Astrocyte (in vitro differentiated cells and primary cell): ENCODE measurements around the gene VWA8. TPM values are rescaled to one million over a fixed set of nuclear protein-coding genes. Genes with fewer than 3 reads are reported as not detected.
"Not testable (repeated sequence)": the region's sequence is repeated elsewhere in the genome, so short reads cannot be mapped to it uniquely, and the experiment has no call there.

Experiments
- DNase-seq: peaks from one replicate; pipeline ENCODE4 v3.0.0-alpha.2; 2010; ENCODE audit warnings: low read depth
- FAIRE-seq: peaks from 2 replicates; lab custom pipeline; 2011; peaks lifted over from hg19 to GRCh38; lab: Jason Lieb, UNC
- H2AFZ ChIP-seq: 2 replicates; pipeline ENCODE4 v1.6.0; 2012; ENCODE audit warnings: low read depth, low read length, inconsistent platforms
- H3K27ac ChIP-seq: 2 replicates; pipeline ENCODE4 v1.5.1; 2011; ENCODE audit warnings: low read depth, low read length, inconsistent platforms
- H3K27me3 ChIP-seq: 2 replicates; pipeline ENCODE4 v1.6.0; 2011; ENCODE audit warnings: low read length, inconsistent platforms; ENCODE audit not compliant: insufficient read depth
- H3K36me3 ChIP-seq: 2 replicates; pipeline ENCODE4 v1.5.1; 2011; ENCODE audit warnings: low read length, inconsistent platforms; ENCODE audit not compliant: insufficient read depth
- H3K4me1 ChIP-seq: 2 replicates; pipeline ENCODE4 v1.5.1; 2011; ENCODE audit warnings: low read length, inconsistent platforms; ENCODE audit not compliant: insufficient read depth
- H3K4me2 ChIP-seq: 2 replicates; pipeline ENCODE4 v1.6.0; 2012; ENCODE audit warnings: low read length, inconsistent platforms
- H3K4me3 ChIP-seq: 2 replicates; pipeline ENCODE4 v1.5.1; 2011; ENCODE audit warnings: low read depth, mild to moderate bottlenecking, low read length, inconsistent platforms; ENCODE audit not compliant: insufficient read depth
- H3K79me2 ChIP-seq: 2 replicates; pipeline ENCODE4 v1.6.0; 2012; ENCODE audit warnings: mild to moderate bottlenecking, low read length, inconsistent platforms; ENCODE audit not compliant: insufficient read depth
- H3K9ac ChIP-seq: 2 replicates; pipeline ENCODE4 v1.6.0; 2012; ENCODE audit warnings: mild to moderate bottlenecking, low read length, inconsistent platforms
- H3K9me3 ChIP-seq: 2 replicates; pipeline ENCODE4 v1.5.1; 2012; ENCODE audit warnings: low read depth, mild to moderate bottlenecking, low read length, inconsistent platforms; ENCODE audit not compliant: insufficient read depth
- H4K20me1 ChIP-seq: 2 replicates; pipeline ENCODE4 v1.6.0; 2012; ENCODE audit warnings: low read length, inconsistent platforms; ENCODE audit not compliant: insufficient read depth
- H3K27ac Mint-ChIP-seq: one replicate; pipeline ENCODE4 v1.8.0; 2021; ENCODE audit warnings: mild to moderate bottlenecking, mixed read lengths; ENCODE audit not compliant: unreplicated experiment
- H3K27me3 Mint-ChIP-seq: one replicate; pipeline ENCODE4 v1.8.0; 2021; ENCODE audit warnings: low read depth, mixed read lengths; ENCODE audit not compliant: unreplicated experiment
- H3K36me3 Mint-ChIP-seq: one replicate; pipeline ENCODE4 v1.8.0; 2021; ENCODE audit warnings: low read depth, mixed read lengths; ENCODE audit not compliant: unreplicated experiment
- H3K4me1 Mint-ChIP-seq: one replicate; pipeline ENCODE4 v1.8.0; 2021; ENCODE audit warnings: low read depth, mixed read lengths; ENCODE audit not compliant: unreplicated experiment
- H3K4me3 Mint-ChIP-seq: one replicate; pipeline ENCODE4 v1.8.0; 2021; ENCODE audit warnings: mild to moderate bottlenecking, moderate library complexity, mixed read lengths; ENCODE audit not compliant: unreplicated experiment
- H3K9me3 Mint-ChIP-seq: one replicate; pipeline ENCODE4 v1.8.0; 2021; ENCODE audit warnings: mild to moderate bottlenecking, mixed read lengths; ENCODE audit not compliant: unreplicated experiment
- CTCF ChIP-seq: IDR thresholded peaks from 2 replicates; pipeline ENCODE4 v1.5.1; 2011; ENCODE audit warnings: low read depth, mild to moderate bottlenecking, inconsistent platforms, low read length, moderate library complexity; ENCODE audit not compliant: insufficient read depth
- EZH2 ChIP-seq: IDR thresholded peaks from 2 replicates; pipeline ENCODE4 v1.6.1; 2012; ENCODE audit warnings: mild to moderate bottlenecking, low read length, inconsistent platforms; ENCODE audit not compliant: insufficient read depth
- total RNA-seq: library from RNA; stranded (reverse); gene quantifications from 2 replicates; pipeline ENCODE4 v1.2.1, GENCODE V29; 2021

VWA8 gene
- total RNA-seq, 1 donor from 2014 or later: 15.6 TPM

GRCh38 chr13:41648314-41648935 is 312.5 kb downstream of the VWA8 start:
- H3K36me3 Mint-ChIP-seq: no peaks in the 10 kb centered on the region
- H3K4me3 Mint-ChIP-seq: no peak overlapping the region
- no peaks in the 10 kb centered on the region for H3K9me3 ChIP-seq
- H3K27me3 ChIP-seq: no peaks in the 10 kb centered on the region
- H3K9me3 Mint-ChIP-seq: no peaks in the 10 kb centered on the region
- peaks cover 18% of the 10 kb centered on the region for H3K4me1 ChIP-seq
- H3K9ac ChIP-seq: peak overlapping the region; percentile 60
- no peak overlapping the region for H3K4me3 ChIP-seq
- no peak overlapping the region for H3K27ac Mint-ChIP-seq
- no peak for TF ChIP-seq CTCF
- TF ChIP-seq EZH2: no peak
- no peaks in the 10 kb centered on the region for H3K36me3 ChIP-seq
- peak; percentile 81 for DNase-seq
- no peak overlapping the region for H2AFZ ChIP-seq
- H3K27ac ChIP-seq: peak overlapping the region; percentile 81
- no peaks in the 10 kb centered on the region for H3K79me2 ChIP-seq
- peak overlapping the region; percentile 65 for H3K4me2 ChIP-seq
- FAIRE-seq: no peak
- no peaks in the 10 kb centered on the region for H3K27me3 Mint-ChIP-seq
- H3K4me1 Mint-ChIP-seq: peaks cover 32% of the 10 kb centered on the region
- no peaks in the 10 kb centered on the region for H4K20me1 ChIP-seq

- H3K4me3 ChIP-seq, H3K27me3 ChIP-seq, DNase-seq, H3K4me3 Mint-ChIP-seq, H3K9me3 ChIP-seq, H3K36me3 ChIP-seq, H3K36me3 Mint-ChIP-seq, H4K20me1 ChIP-seq, H3K27ac Mint-ChIP-seq, FAIRE-seq, H2AFZ ChIP-seq, H3K79me2 ChIP-seq, H3K9me3 Mint-ChIP-seq, H3K27me3 Mint-ChIP-seq: not testable (repeated sequence)
- Histone ChIP-seq H3K4me1 (peaks cover 18% of the 10 kb centered on the region), H3K9ac (peak overlapping the region; percentile 60), H3K4me2 (peak overlapping the region; percentile 65), H3K27ac (peak overlapping the region; percentile 81)
- H3K4me1 Mint-ChIP-seq: peaks cover 32% of the 10 kb centered on the region
These were observed 313.1 kb downstream of the VWA8 start for GRCh38 chr13:41647699-41648313.

- Histone ChIP-seq H3K4me2 (peak overlapping the region; percentile 49), H3K27me3 (no peaks in the 10 kb centered on the region), H3K36me3 (no peaks in the 10 kb centered on the region), H3K4me1 (peaks cover 18% of the 10 kb centered on the region), H4K20me1 (no peaks in the 10 kb centered on the region), H3K9me3 (no peaks in the 10 kb centered on the region), H3K27ac (peak overlapping the region; percentile 69), H3K4me3 (no peak overlapping the region), H3K9ac (peak overlapping the region; percentile 40), H2AFZ (no peak overlapping the region), H3K79me2 (no peaks in the 10 kb centered on the region)
- peak; percentile 96 for FAIRE-seq
- Mint-ChIP-seq H3K4me3 (no peak overlapping the region), H3K27ac (no peak overlapping the region), H3K4me1 (peaks cover 26% of the 10 kb centered on the region), H3K27me3 (no peaks in the 10 kb centered on the region), H3K9me3 (no peaks in the 10 kb centered on the region), H3K36me3 (no peaks in the 10 kb centered on the region)
- DNase-seq: peak; percentile 88
- TF ChIP-seq EZH2 (no peak), CTCF (no peak)
These were observed 315.6 kb downstream of the VWA8 start for GRCh38 chr13:41645331-41645730.
